Measurements from ENCODE around the gene BCL2A1. TPM values are rescaled to one million over a fixed set of nuclear protein-coding genes. Genes with fewer than 3 reads are reported as not detected.
A peak's percentile ranks its signal among the peaks of the same experiment; 100 is the strongest.

Gene BCL2A1
- total and polyA plus RNA-seq, 10 of the 15 experiments (the other 5 are each of a cell fraction or from before 2014, with no cell fraction given) = 181 to 570 (median 321) TPM

- TF ChIP-seq, protein P1, sequence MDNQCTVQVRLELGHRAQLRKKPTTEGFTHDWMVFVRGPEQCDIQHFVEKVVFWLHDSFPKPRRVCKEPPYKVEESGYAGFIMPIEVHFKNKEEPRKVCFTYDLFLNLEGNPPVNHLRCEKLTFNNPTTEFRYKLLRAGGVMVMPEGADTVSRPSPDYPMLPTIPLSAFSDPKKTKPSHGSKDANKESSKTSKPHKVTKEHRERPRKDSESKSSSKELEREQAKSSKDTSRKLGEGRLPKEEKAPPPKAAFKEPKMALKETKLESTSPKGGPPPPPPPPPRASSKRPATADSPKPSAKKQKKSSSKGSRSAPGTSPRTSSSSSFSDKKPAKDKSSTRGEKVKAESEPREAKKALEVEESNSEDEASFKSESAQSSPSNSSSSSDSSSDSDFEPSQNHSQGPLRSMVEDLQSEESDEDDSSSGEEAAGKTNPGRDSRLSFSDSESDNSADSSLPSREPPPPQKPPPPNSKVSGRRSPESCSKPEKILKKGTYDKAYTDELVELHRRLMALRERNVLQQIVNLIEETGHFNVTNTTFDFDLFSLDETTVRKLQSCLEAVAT (IDR thresholded peaks at IDR 0.05) = peak; percentile 43; the same call in 1 of the 2 replicates
- TF ChIP-seq, protein P2, sequence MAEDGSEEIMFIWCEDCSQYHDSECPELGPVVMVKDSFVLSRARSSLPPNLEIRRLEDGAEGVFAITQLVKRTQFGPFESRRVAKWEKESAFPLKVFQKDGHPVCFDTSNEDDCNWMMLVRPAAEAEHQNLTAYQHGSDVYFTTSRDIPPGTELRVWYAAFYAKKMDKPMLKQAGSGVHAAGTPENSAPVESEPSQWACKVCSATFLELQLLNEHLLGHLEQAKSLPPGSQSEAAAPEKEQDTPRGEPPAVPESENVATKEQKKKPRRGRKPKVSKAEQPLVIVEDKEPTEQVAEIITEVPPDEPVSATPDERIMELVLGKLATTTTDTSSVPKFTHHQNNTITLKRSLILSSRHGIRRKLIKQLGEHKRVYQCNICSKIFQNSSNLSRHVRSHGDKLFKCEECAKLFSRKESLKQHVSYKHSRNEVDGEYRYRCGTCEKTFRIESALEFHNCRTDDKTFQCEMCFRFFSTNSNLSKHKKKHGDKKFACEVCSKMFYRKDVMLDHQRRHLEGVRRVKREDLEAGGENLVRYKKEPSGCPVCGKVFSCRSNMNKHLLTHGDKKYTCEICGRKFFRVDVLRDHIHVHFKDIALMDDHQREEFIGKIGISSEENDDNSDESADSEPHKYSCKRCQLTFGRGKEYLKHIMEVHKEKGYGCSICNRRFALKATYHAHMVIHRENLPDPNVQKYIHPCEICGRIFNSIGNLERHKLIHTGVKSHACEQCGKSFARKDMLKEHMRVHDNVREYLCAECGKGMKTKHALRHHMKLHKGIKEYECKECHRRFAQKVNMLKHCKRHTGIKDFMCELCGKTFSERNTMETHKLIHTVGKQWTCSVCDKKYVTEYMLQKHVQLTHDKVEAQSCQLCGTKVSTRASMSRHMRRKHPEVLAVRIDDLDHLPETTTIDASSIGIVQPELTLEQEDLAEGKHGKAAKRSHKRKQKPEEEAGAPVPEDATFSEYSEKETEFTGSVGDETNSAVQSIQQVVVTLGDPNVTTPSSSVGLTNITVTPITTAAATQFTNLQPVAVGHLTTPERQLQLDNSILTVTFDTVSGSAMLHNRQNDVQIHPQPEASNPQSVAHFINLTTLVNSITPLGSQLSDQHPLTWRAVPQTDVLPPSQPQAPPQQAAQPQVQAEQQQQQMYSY (CRISPR knock-in tag; IDR thresholded peaks at IDR 0.05) = no peak
- TF ChIP-seq MEF2B (IDR thresholded peaks at IDR 0.05; ENCODE audit: partially characterized antibody, poor library complexity, severe bottlenecking) (peak; percentile 88), RCOR1 (conservative IDR thresholded peaks at IDR 0.05; ENCODE audit: low read depth, low read length) (no peak), SUPT20H (IDR thresholded peaks at IDR 0.05; ENCODE audit: borderline replicate concordance, control insufficient read depth, low read depth, low read length) (no peak), RUNX3 (IDR thresholded peaks at IDR 0.05; ENCODE audit: low read length) (peak; percentile 72), TCF12 (IDR thresholded peaks at IDR 0.05; ENCODE audit: low read depth, low read length) (peak; percentile 50; the same call in 1 of the 2 replicates), NFIC (IDR thresholded peaks at IDR 0.05; ENCODE audit: low read depth, low read length) (peak; percentile 92), MYC (IDR thresholded peaks at IDR 0.05; ENCODE audit: insufficient read depth, insufficient read length, insufficient replicate concordance, low read length, severe bottlenecking) (no peak), FOXM1 (IDR thresholded peaks at IDR 0.05; ENCODE audit: low read depth, low read length) (peak; percentile 90), RAD51 (IDR thresholded peaks at IDR 0.05) (peak; percentile 56)
- TF ChIP-seq, protein P3, sequence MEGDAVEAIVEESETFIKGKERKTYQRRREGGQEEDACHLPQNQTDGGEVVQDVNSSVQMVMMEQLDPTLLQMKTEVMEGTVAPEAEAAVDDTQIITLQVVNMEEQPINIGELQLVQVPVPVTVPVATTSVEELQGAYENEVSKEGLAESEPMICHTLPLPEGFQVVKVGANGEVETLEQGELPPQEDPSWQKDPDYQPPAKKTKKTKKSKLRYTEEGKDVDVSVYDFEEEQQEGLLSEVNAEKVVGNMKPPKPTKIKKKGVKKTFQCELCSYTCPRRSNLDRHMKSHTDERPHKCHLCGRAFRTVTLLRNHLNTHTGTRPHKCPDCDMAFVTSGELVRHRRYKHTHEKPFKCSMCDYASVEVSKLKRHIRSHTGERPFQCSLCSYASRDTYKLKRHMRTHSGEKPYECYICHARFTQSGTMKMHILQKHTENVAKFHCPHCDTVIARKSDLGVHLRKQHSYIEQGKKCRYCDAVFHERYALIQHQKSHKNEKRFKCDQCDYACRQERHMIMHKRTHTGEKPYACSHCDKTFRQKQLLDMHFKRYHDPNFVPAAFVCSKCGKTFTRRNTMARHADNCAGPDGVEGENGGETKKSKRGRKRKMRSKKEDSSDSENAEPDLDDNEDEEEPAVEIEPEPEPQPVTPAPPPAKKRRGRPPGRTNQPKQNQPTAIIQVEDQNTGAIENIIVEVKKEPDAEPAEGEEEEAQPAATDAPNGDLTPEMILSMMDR (IDR thresholded peaks at IDR 0.05 in 2 of 3, conservative IDR thresholded peaks at IDR 0.05 in 1 of 3; ENCODE audit: control insufficient read depth in 2 of 3, extremely low read depth in 1 of 3, insufficient read depth in 1 of 3, low read depth in 3 of 3, low read length in 3 of 3) = no peak
- TF ChIP-seq, protein P4, sequence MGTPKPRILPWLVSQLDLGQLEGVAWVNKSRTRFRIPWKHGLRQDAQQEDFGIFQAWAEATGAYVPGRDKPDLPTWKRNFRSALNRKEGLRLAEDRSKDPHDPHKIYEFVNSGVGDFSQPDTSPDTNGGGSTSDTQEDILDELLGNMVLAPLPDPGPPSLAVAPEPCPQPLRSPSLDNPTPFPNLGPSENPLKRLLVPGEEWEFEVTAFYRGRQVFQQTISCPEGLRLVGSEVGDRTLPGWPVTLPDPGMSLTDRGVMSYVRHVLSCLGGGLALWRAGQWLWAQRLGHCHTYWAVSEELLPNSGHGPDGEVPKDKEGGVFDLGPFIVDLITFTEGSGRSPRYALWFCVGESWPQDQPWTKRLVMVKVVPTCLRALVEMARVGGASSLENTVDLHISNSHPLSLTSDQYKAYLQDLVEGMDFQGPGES (IDR thresholded peaks at IDR 0.05) = no peak
- TF ChIP-seq, protein P5, sequence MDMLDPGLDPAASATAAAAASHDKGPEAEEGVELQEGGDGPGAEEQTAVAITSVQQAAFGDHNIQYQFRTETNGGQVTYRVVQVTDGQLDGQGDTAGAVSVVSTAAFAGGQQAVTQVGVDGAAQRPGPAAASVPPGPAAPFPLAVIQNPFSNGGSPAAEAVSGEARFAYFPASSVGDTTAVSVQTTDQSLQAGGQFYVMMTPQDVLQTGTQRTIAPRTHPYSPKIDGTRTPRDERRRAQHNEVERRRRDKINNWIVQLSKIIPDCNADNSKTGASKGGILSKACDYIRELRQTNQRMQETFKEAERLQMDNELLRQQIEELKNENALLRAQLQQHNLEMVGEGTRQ (IDR thresholded peaks at IDR 0.05; ENCODE audit: borderline replicate concordance, low read depth, low read length) = no peak
These were observed 7.9 kb upstream of the BCL2A1 start (continued) for GRCh38 chr15:79978655-79979514.

All from GM12878 (cell line).